ENCODE data around the gene COA6.

DNA sequence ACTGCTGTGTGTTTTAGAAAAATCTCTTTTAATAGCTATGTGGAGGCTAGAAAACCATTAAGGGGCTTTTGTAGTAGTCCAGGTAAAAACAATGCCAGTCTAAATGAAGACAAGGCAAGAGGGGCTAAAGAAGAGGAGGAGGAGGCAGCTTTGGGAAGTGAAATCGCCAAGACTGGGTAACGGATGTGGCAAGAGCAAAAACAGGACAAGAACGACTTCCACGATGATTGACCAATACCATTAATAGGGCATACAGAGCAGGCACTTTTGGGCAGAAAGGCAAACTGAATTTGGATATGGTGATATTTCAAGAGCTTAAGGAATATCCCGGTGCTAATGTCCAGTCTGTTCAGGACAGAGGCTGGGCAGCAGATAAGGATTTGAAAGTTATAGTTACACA lies 22.0 kb downstream of the COA6 start:
- TF ChIP-seq MAFK (IDR thresholded peaks at IDR 0.05; ENCODE audit: low read depth, low read length): no peak
- no peak for TF ChIP-seq TAF1 (IDR thresholded peaks at IDR 0.05; ENCODE audit: low read depth, low read length)
- no peak for TF ChIP-seq YY1 (IDR thresholded peaks at IDR 0.05; ENCODE audit: low read depth, low read length)
- TF ChIP-seq, protein P1, sequence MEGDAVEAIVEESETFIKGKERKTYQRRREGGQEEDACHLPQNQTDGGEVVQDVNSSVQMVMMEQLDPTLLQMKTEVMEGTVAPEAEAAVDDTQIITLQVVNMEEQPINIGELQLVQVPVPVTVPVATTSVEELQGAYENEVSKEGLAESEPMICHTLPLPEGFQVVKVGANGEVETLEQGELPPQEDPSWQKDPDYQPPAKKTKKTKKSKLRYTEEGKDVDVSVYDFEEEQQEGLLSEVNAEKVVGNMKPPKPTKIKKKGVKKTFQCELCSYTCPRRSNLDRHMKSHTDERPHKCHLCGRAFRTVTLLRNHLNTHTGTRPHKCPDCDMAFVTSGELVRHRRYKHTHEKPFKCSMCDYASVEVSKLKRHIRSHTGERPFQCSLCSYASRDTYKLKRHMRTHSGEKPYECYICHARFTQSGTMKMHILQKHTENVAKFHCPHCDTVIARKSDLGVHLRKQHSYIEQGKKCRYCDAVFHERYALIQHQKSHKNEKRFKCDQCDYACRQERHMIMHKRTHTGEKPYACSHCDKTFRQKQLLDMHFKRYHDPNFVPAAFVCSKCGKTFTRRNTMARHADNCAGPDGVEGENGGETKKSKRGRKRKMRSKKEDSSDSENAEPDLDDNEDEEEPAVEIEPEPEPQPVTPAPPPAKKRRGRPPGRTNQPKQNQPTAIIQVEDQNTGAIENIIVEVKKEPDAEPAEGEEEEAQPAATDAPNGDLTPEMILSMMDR (IDR thresholded peaks at IDR 0.05; ENCODE audit: control extremely low read depth in 1 of 3, insufficient read depth in 1 of 3, low read depth in 1 of 3, low read length in 3 of 3): no peak
- no peak for TF ChIP-seq POLR2AphosphoS5 (IDR thresholded peaks at IDR 0.05; ENCODE audit: low read depth, low read length)
- TF ChIP-seq RBBP5 (IDR thresholded peaks at IDR 0.05; ENCODE audit: borderline replicate concordance, low read depth, low read length): no peak
- no peak for TF ChIP-seq SIRT6 (IDR thresholded peaks at IDR 0.05; ENCODE audit: low read length)
- TF ChIP-seq EZH2 (IDR thresholded peaks at IDR 0.05; ENCODE audit: low read depth, low read length, severe bottlenecking): no peak
- TF ChIP-seq POLR2A (IDR thresholded peaks at IDR 0.05; ENCODE audit: control extremely low read depth in 1 of 2, low read depth in 2 of 2, low read length in 2 of 2): no peak
- TF ChIP-seq FOSL1 (IDR thresholded peaks at IDR 0.05; ENCODE audit: insufficient read depth, low read depth, low read length): no peak

Measured in H1 (cell line).